GM23248 (cell line): ENCODE results near the gene GSTM2. TPM values are rescaled to one million over a fixed set of nuclear protein-coding genes. Genes with fewer than 3 reads are reported as not detected.

Source experiments
- DNase-seq: peaks from one replicate; pipeline ENCODE4 v3.0.0-alpha.2; 2015
- H2AFZ ChIP-seq: fragments of 200-600 bp; sonication (generic); 2 replicates; pipeline ENCODE4 v1.6.1; 2016; ENCODE audit warnings: antibody characterized with exemption
- H3F3A ChIP-seq: fragments of 200-600 bp; sonication (generic); 2 replicates; pipeline ENCODE4 v1.6.1; 2016; ENCODE audit warnings: mild to moderate bottlenecking, antibody characterized with exemption, mixed run types; ENCODE audit not compliant: insufficient read depth
- H3K27ac ChIP-seq: fragments of 200-600 bp; sonication (generic); 2 replicates; pipeline ENCODE4 v1.5.1; 2016; ENCODE audit warnings: mild to moderate bottlenecking
- H3K27me3 ChIP-seq: fragments of 200-600 bp; sonication (generic); replicated peaks from 2 replicates; pipeline ENCODE4 v1.6.1; 2016; ENCODE audit warnings: mild to moderate bottlenecking; ENCODE audit not compliant: insufficient read depth
- H3K36me3 ChIP-seq: fragments of 200-600 bp; sonication (generic); 2 replicates; pipeline ENCODE4 v1.6.1; 2016; ENCODE audit warnings: low read depth, mild to moderate bottlenecking
- H3K4me1 ChIP-seq: fragments of 200-600 bp; sonication (generic); 2 replicates; pipeline ENCODE4 v1.6.1; 2016; ENCODE audit warnings: mild to moderate bottlenecking; ENCODE audit not compliant: insufficient read depth
- H3K4me2 ChIP-seq: fragments of 200-600 bp; sonication (generic); one replicate; pipeline ENCODE4 v1.6.1; 2016; ENCODE audit warnings: mild to moderate bottlenecking; ENCODE audit not compliant: unreplicated experiment
- H3K4me3 ChIP-seq: fragments of 200-600 bp; sonication (generic); 2 replicates; pipeline ENCODE4 v1.5.1; 2016; ENCODE audit warnings: mild to moderate bottlenecking
- H3K79me2 ChIP-seq: fragments of 200-600 bp; sonication (generic); 2 replicates; pipeline ENCODE4 v1.6.1; 2016; ENCODE audit warnings: mild to moderate bottlenecking; ENCODE audit not compliant: insufficient read depth
- H3K9ac ChIP-seq: fragments of 200-600 bp; sonication (generic); 2 replicates; pipeline ENCODE4 v1.6.1; 2016; ENCODE audit warnings: mild to moderate bottlenecking
- H3K9me2 ChIP-seq: fragments of 200-600 bp; sonication (generic); 2 replicates; pipeline ENCODE4 v1.6.1; 2016; ENCODE audit warnings: mixed run types, mild to moderate bottlenecking, moderate library complexity; ENCODE audit not compliant: insufficient read depth
- H3K9me3 ChIP-seq: fragments of 200-600 bp; sonication (generic); one replicate; pipeline ENCODE4 v1.6.1; 2017; ENCODE audit warnings: low read depth
- H4K20me1 ChIP-seq: fragments of 200-600 bp; sonication (generic); 2 replicates; pipeline ENCODE4 v1.6.0; 2016; ENCODE audit not compliant: insufficient read depth
- EZH2 ChIP-seq: fragments of 200-600 bp; sonication (generic); IDR thresholded peaks from 2 replicates; pipeline ENCODE4 v1.6.1; 2018; ENCODE audit warnings: antibody characterized with exemption, mild to moderate bottlenecking; ENCODE audit not compliant: insufficient read depth, poor library complexity, severe bottlenecking
- EZH2phosphoT487 ChIP-seq: fragments of 200-600 bp; sonication (generic); IDR thresholded peaks from 2 replicates; pipeline ENCODE4 v1.6.1; 2018; ENCODE audit warnings: antibody characterized with exemption, moderate library complexity, mild to moderate bottlenecking, low read depth; ENCODE audit not compliant: insufficient read depth
- WGBS, 2 experiments: methylation state at CpG; one replicate each; pipeline ENCODE4 v1.1.6; 2015 to 2017; ENCODE audit warnings: low lambda C conversion rate in 2 of 2, low coverage in 1 of 2; ENCODE audit errors: missing lambda C conversion rate in 2 of 2; 5-methylcytosine and 5-hydroxymethylcytosine counted together
- in situ Hi-C: fragments of 300-500 bp; cut with MboI; formaldehyde crosslinking; loops from 2 replicates; pipeline ENCODE4 v1.15.0; 2020
- polyA plus RNA-seq: library from polyadenylated mRNA; unstranded; fragments of >200 nt; fragmentation: Nextera tagmentation; extraction: Ambion mirVana; gene quantifications from 2 replicates; pipeline ENCODE4 v1.2.1, GENCODE V29; 2016
- total RNA-seq: library from RNA; depleted of rRNA; stranded (reverse); fragments of >200 nt; shearing (Covaris generic); gene quantifications from 2 replicates; pipeline ENCODE4 v1.2.3, GENCODE V29; 2014

The GSTM2 gene
- total and polyA plus RNA-seq, 2 experiments from 2014 or later, result 19.7 to 41.2 TPM

DNA sequence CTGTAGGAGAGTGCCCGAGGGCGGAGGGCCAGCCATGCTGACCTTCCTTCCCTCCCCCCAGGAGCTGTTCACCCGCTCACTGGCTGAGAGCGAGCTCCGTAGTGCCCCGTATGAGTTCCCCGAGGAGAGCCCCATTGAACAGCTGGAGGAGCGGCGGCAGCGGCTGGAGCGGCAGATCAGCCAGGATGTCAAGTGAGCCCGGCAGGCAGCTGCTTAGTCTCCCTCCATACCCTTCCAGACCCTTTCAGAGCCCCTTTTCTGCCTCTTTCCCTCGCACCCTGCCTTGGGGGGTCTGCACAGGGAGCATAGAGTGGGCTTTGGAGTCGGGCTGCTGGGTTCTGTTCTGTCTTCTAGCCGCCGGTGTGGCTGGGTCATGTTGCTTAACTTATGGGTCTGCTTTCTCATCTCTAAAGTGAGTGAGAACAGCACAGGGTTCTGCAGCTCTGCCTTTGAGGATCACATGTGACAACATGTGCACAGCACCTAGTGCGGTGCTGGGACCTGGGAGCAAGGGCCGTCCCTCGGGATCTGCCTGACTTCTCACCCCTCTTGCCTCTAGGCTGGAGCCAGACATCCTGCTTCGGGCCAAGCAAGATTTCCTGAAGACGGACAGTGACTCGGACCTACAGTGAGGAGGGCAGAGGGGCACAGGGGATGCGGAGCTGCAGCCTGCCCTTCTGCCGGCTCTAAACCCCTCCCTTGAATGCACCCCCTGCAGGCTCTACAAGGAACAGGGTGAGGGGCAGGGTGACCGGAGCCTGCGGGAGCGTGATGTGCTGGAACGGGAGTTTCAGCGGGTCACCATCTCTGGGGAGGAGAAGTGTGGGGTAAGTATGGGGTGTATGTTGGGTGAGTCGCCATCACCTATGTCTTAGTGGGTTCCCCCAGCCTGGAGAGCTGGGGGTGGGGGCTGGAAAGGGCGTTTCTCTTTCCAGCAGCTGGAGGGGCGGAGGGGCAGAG lies 42.0 kb upstream of the GSTM2 start:
- Histone ChIP-seq H4K20me1 (no peaks in the 10 kb centered on the region; the same call in 1 of the 2 replicates), H3K4me1 (peaks cover 31% of the 10 kb centered on the region; the same call in 1 of the 2 replicates), H3K27ac (no peak overlapping the region), H2AFZ (no peak overlapping the region), H3K4me3 (no peak overlapping the region), H3K36me3 (peaks cover 9% of the 10 kb centered on the region; the same call in 1 of the 2 replicates), H3K9me2 (no peaks in the 10 kb centered on the region), H3K4me2 (no peak overlapping the region), H3K27me3 (no peaks in the 10 kb centered on the region), H3K9me3 (no peaks in the 10 kb centered on the region), H3F3A (no peaks in the 10 kb centered on the region), H3K79me2 (peaks cover 55% of the 10 kb centered on the region), H3K9ac (no peak overlapping the region)
- 85 to 86% methylated on average over 31 to 32 of the region's 32 CpGs for WGBS, 2 experiments
- no peak for TF ChIP-seq EZH2
- TF ChIP-seq EZH2phosphoT487, result no peak
- no peak for DNase-seq
- in situ Hi-C loops, result loop anchor here (5.0 kb wide), 1 partner anchor 79 kb away; the partner anchor contains the start of gene GNAI3

DNA sequence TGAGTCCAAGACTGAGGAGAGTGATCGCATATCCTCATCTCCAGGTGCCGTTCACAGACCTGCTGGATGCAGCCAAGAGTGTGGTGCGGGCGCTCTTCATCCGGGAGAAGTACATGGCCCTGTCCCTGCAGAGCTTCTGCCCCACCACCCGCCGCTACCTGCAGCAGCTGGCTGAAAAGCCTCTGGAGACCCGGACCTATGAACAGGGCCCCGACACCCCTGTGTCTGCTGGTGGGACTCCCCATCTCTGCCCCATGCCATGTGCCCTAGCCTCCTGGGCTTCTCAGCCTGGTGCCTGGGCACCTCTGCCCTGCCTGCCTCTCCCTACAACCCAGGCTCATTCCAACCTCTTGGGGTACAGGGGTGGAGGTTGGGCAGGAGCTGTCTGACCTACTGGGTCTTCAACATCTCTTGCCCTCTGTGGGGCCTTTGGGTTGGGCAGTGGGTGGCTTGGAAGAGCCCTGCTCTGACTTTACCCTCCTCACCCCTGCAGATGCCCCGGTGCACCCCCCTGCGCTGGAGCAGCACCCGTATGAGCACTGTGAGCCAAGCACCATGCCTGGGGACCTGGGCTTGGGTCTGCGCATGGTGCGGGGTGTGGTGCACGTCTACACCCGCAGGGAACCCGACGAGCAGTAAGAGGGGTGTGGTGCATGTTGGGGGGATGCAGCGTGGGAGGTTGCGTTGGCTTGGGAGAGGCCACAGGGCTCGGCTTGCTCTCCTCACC lies 41.0 kb upstream of the GSTM2 start:
- peaks cover 28% of the 10 kb centered on the region; the same call in 1 of the 2 replicates for H3K4me1 ChIP-seq
- H3K9me2 ChIP-seq, result no peaks in the 10 kb centered on the region
- H3K9me3 ChIP-seq, result no peaks in the 10 kb centered on the region
- TF ChIP-seq EZH2phosphoT487 (no peak), EZH2 (no peak)
- H4K20me1 ChIP-seq, result no peaks in the 10 kb centered on the region; the same call in 1 of the 2 replicates
- no peak overlapping the region for H3K27ac ChIP-seq
- no peak overlapping the region for H3K4me3 ChIP-seq
- H3F3A ChIP-seq, result no peaks in the 10 kb centered on the region
- in situ Hi-C loops, result loop anchor here (5.0 kb wide), 1 partner anchor 80 kb away; the partner anchor contains the start of gene GNAI3
- H3K36me3 ChIP-seq, result peaks cover 16% of the 10 kb centered on the region; the same call in 1 of the 2 replicates
- H3K27me3 ChIP-seq, result no peaks in the 10 kb centered on the region
- H2AFZ ChIP-seq, result no peak overlapping the region
- no peak overlapping the region for H3K4me2 ChIP-seq
- WGBS, 2 experiments, result 94% methylated on average over 20 of the region's 21 CpGs
- no peak overlapping the region for H3K9ac ChIP-seq
- DNase-seq, result no peak
- H3K79me2 ChIP-seq, result peaks cover 46% of the 10 kb centered on the region

DNA sequence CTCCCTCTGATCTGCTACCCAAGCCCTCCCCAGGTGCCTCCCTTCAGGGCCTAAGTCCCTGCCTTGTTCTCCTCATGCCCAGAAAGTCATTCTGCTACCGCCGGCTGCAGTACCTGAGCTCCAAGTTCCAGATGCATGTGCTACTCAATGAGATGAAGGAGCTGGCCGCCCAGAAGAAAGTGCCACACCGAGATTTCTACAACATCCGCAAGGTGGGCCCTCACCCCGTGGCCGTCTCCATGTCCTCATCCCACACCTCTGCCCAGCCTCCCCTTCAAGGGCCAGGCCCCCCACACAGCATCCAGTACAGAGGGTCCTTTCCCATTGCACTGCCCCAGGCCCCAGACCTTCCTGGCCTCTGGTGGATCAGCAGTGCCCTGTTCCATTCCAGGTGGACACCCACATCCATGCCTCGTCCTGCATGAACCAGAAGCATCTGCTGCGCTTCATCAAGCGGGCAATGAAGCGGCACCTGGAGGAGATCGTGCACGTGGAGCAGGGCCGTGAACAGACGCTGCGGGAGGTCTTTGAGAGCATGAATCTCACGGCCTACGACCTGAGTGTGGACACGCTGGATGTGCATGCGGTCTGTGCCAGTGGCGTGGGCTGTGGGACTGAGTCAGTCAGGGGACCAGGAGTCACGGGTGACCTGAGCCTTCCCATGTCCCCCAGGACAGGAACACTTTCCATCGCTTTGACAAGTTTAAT lies 40.0 kb upstream of the GSTM2 start:
- no peak overlapping the region for H3K27ac ChIP-seq
- DNase-seq, result no peak
- WGBS, 2 experiments, result 91 to 94% methylated on average over 22 to 23 of the region's 23 CpGs
- H3K9ac ChIP-seq, result no peak overlapping the region
- H3K4me1 ChIP-seq, result peaks cover 18% of the 10 kb centered on the region; the same call in 1 of the 2 replicates
- no peak overlapping the region for H3K4me3 ChIP-seq
- H3K79me2 ChIP-seq, result peaks cover 36% of the 10 kb centered on the region
- no peaks in the 10 kb centered on the region for H3K27me3 ChIP-seq
- peaks cover 16% of the 10 kb centered on the region; the same call in 1 of the 2 replicates for H3K36me3 ChIP-seq
- H3K4me2 ChIP-seq, result no peak overlapping the region
- H3F3A ChIP-seq, result peaks cover 1% of the 10 kb centered on the region; the same call in 1 of the 2 replicates
- in situ Hi-C loops, result loop anchor here (5.0 kb wide), 1 partner anchor 81 kb away; the partner anchor contains the start of gene GNAI3
- no peaks in the 10 kb centered on the region for H3K9me2 ChIP-seq
- TF ChIP-seq EZH2phosphoT487, result no peak
- TF ChIP-seq EZH2, result no peak
- H2AFZ ChIP-seq, result no peak overlapping the region
- no peaks in the 10 kb centered on the region for H3K9me3 ChIP-seq
- no peaks in the 10 kb centered on the region; the same call in 1 of the 2 replicates for H4K20me1 ChIP-seq
